B cell (primary cell): ENCODE results near the gene LZTR1. TPM values are rescaled to one million over a fixed set of nuclear protein-coding genes. Genes with fewer than 3 reads are reported as not detected.

Experiments used
- ATAC-seq: fragments of 200-7000 bp; cut with Tn5 transposase; one replicate; pipeline ENCODE4 v1.10.0; 2021; ENCODE audit warnings: low read depth, mild to moderate bottlenecking, moderate number of reproducible peaks, moderate library complexity
- CTCF ChIA-PET: fragments of 350-600 bp; sonication (Branson Sonifier 250); formaldehyde crosslinking; loops from one replicate; lab custom pipeline; 2021; ENCODE audit warnings: antibody characterized with exemption, inconsistent platforms; lab: Charles Lee
- POLR2A ChIA-PET: fragments of 350-600 bp; sonication (Branson Sonifier 250); formaldehyde crosslinking; loops from one replicate; lab custom pipeline; 2021; ENCODE audit warnings: antibody characterized with exemption; lab: Charles Lee
- DNase-seq: peaks from one replicate; pipeline ENCODE4 v3.0.0; 2013
- H2AFZ ChIP-seq: 2 replicates; pipeline ENCODE4 v1.6.1; 2012; ENCODE audit warnings: mild to moderate bottlenecking, low read depth, low read length; ENCODE audit not compliant: insufficient read depth, poor library complexity, severe bottlenecking
- H3K27ac ChIP-seq, 2 donors: 1 replicate in 1 of 2; 2 replicates in 1 of 2; pipeline ENCODE4 v1.5.1; 2012 to 2013; ENCODE audit warnings: low read length in 2 of 2, mild to moderate bottlenecking in 2 of 2, moderate library complexity in 1 of 2
- H3K27me3 ChIP-seq, 4 experiments: fragments of 200-600 bp in 1 of 4; sonication (generic) in 1 of 4; replicated peaks in 1 of 4; 1 replicate in 2 of 4; 2 replicates in 2 of 4; pipeline versions ENCODE4 v1.6.1 to v1.7.0; 2013 to 2016; ENCODE audit warnings: low read length in 3 of 4, mild to moderate bottlenecking in 2 of 4, mixed read lengths in 1 of 4, moderate library complexity in 1 of 4; ENCODE audit not compliant: insufficient read depth in 4 of 4, control insufficient read depth in 3 of 4; ENCODE audit errors: control extremely low read depth in 1 of 4
- H3K36me3 ChIP-seq, 2 experiments: replicated peaks in 1 of 2; 1 replicate in 1 of 2; 2 replicates in 1 of 2; pipeline versions ENCODE4 v1.6.1 to v1.7.1; 2013; ENCODE audit warnings: low read length in 1 of 2; ENCODE audit not compliant: insufficient read depth in 2 of 2, control insufficient read depth in 1 of 2; ENCODE audit errors: control extremely low read depth in 1 of 2, extremely low read depth in 1 of 2
- H3K4me1 ChIP-seq, 2 donors: fragments of 200-600 bp in 1 of 2; sonication (generic) in 1 of 2; 1 replicate in 1 of 2; 2 replicates in 1 of 2; pipeline versions ENCODE4 v1.5.1 to v1.6.1; 2013 to 2017; ENCODE audit warnings: low read length in 2 of 2; ENCODE audit not compliant: control insufficient read depth in 2 of 2, insufficient read depth in 2 of 2
- H3K4me2 ChIP-seq: replicated peaks from 2 replicates; pipeline ENCODE3; 2012; ENCODE audit warnings: mild to moderate bottlenecking, low read depth, low read length; ENCODE audit not compliant: poor library complexity, severe bottlenecking
- H3K4me3 ChIP-seq, 5 experiments: fragments of 200-600 bp in 1 of 5; sonication (generic) in 1 of 5; 1 replicate in 3 of 5; 2 replicates in 2 of 5; pipeline versions ENCODE4 v1.5.1 to v1.7.0; 2011 to 2016; ENCODE audit warnings: low read length in 4 of 5, mild to moderate bottlenecking in 4 of 5, low read depth in 2 of 5, control low read depth in 1 of 5, moderate library complexity in 1 of 5; ENCODE audit not compliant: insufficient read depth in 1 of 5; ENCODE audit errors: control extremely low read depth in 1 of 5, extremely low read depth in 1 of 5
- H3K79me2 ChIP-seq: fragments of 200-600 bp; sonication (generic); one replicate; pipeline ENCODE4 v1.6.0; 2016; ENCODE audit warnings: low read length; ENCODE audit not compliant: control insufficient read depth, insufficient read depth
- H3K9ac ChIP-seq: fragments of 200-600 bp; sonication (generic); 2 replicates; pipeline ENCODE4 v1.6.1; 2017; ENCODE audit warnings: mild to moderate bottlenecking, low read length, moderate library complexity
- H3K9me3 ChIP-seq, 3 donors: one replicate each; pipeline versions ENCODE4 v1.6.1 to v1.7.1; 2013; ENCODE audit warnings: low read length in 2 of 3; ENCODE audit not compliant: control insufficient read depth in 2 of 3, insufficient read depth in 1 of 3; ENCODE audit errors: control extremely low read depth in 1 of 3
- H4K20me1 ChIP-seq: 2 replicates; pipeline ENCODE4 v1.6.0; 2012; ENCODE audit warnings: mild to moderate bottlenecking, low read length; ENCODE audit not compliant: insufficient read depth, control insufficient read depth, poor library complexity, severe bottlenecking
- H3K27ac Mint-ChIP-seq: one replicate; pipeline ENCODE4 v1.8.0; 2021; ENCODE audit warnings: mixed read lengths
- H3K27me3 Mint-ChIP-seq: one replicate; pipeline ENCODE4 v1.8.0; 2021; ENCODE audit warnings: mixed read lengths
- H3K4me1 Mint-ChIP-seq: one replicate; pipeline ENCODE4 v1.8.0; 2021; ENCODE audit warnings: mixed read lengths
- H3K4me3 Mint-ChIP-seq: one replicate; pipeline ENCODE4 v1.8.0; 2021; ENCODE audit warnings: mixed read lengths
- H3K9me3 Mint-ChIP-seq: one replicate; pipeline ENCODE4 v1.8.0; 2022; ENCODE audit warnings: mixed read lengths; ENCODE audit not compliant: insufficient read depth
- CTCF ChIP-seq: fragments of 200-600 bp; IDR thresholded peaks from one replicate; pipeline ENCODE4 v1.8.0; 2022; ENCODE audit warnings: antibody characterized with exemption, mild to moderate bottlenecking
- EZH2 ChIP-seq: IDR thresholded peaks from 2 replicates; pipeline ENCODE4 v1.6.1; 2012; ENCODE audit warnings: borderline replicate concordance, low read depth, mild to moderate bottlenecking, moderate library complexity, low read length; ENCODE audit not compliant: insufficient read depth, poor library complexity, severe bottlenecking
- WGBS: methylation state at CpG from one replicate; pipeline ENCODE4 v1.1.5; 2013; ENCODE audit warnings: missing lambda C conversion rate; ENCODE audit not compliant: insufficient coverage; 5-methylcytosine and 5-hydroxymethylcytosine counted together
- intact Hi-C: fragments of 100-400 bp; cut with micrococcal nuclease; formaldehyde crosslinking; loops from one replicate; pipeline ENCODE4 v1.10.0; 2022
- polyA plus RNA-seq: library from polyadenylated mRNA; depleted of rRNA; stranded (reverse); fragments of >200 nt; gene quantifications from 2 replicates; pipeline ENCODE4 v1.2.3, GENCODE V29; 2012
- total RNA-seq, 2 donors: library from RNA; stranded (reverse); fragments of 120-200 nt in 1 of 2; gene quantifications; 1 replicate in 1 of 2; 2 replicates in 1 of 2; pipeline versions ENCODE4 v1.2.3 to v1.2.4, GENCODE V29; 2013 to 2022

The LZTR1 gene
- total and polyA plus RNA-seq, 2 donors (not counting 1 experiment from before 2014, with no cell fraction given): 75.7 to 94.8 TPM

GRCh38 chr22:20990184-20991180, 8.4 kb downstream of the LZTR1 start:
- Mint-ChIP-seq H3K4me3 (no peak overlapping the region), H3K9me3 (no peaks in the 10 kb centered on the region), H3K4me1 (no peaks in the 10 kb centered on the region), H3K27ac (no peak overlapping the region), H3K27me3 (no peaks in the 10 kb centered on the region)
- Histone ChIP-seq H3K27ac (no peak overlapping the region), H3K79me2 (no peaks in the 10 kb centered on the region), H3K4me3 (no peak overlapping the region), H3K9me3 (no peaks in the 10 kb centered on the region), H3K4me2 (no peak overlapping the region), H3K27me3 (no peaks in the 10 kb centered on the region), H2AFZ (no peak overlapping the region), H3K4me1 (no peaks in the 10 kb centered on the region), H3K9ac (no peak overlapping the region), H3K36me3 (peaks cover 0 to 23% of the 10 kb centered on the region in 2 experiments), H4K20me1 (no peaks in the 10 kb centered on the region)
- ATAC-seq (no peak), DNase-seq (no peak)
- ChIA-PET CTCF (no interaction called here), POLR2A (no interaction called here)
- intact Hi-C loops: no loop called here
- no peak for TF ChIP-seq CTCF
- TF ChIP-seq EZH2: no peak
- WGBS: 92% methylated on average over 20 of the region's 21 CpGs
